Measurements from ENCODE around the gene USP17L28. TPM values are rescaled to one million over a fixed set of nuclear protein-coding genes. Genes with fewer than 3 reads are reported as not detected.
"Not testable (repeated sequence)": the region's sequence is repeated elsewhere in the genome, so short reads cannot be mapped to it uniquely, and the experiment has no call there.

The USP17L28 gene
- not detected for total RNA-seq

GRCh38 chr4:9348593-9348992 lies at the start of gene USP17L28:
Gene USP17L28, plus strand, starts transcription at chr4:9348893. Its CDS starts 0 bp downstream, at chr4:9348893.
- H3K27ac Mint-ChIP-seq; CTCF ChIA-PET; H3K4me1 Mint-ChIP-seq; H3K36me3 Mint-ChIP-seq (ENCODE audit: low read depth); DNase-seq; POLR2A ChIA-PET; H3K9me3 Mint-ChIP-seq; H3K4me3 Mint-ChIP-seq; H3K27me3 Mint-ChIP-seq: not testable (repeated sequence)

DNA sequence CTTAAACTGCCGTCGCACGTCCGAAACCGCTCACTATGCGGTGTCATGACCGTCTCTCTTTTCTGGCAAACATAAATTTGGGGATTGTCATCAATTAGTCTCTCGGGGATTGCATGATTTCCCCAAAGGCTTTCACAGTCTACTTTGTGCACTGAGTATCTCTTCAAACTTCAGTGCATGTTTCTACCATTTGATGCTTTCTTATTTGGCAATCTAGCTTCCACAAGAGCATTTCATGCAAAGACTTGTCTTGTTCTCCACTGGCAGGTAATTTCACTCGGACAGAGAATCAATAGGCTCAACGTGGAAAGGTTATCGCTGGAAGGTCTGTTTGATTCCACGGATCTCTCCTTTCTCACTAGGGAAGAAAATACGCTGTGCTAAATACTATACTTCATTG lies 24.5 kb upstream of the USP17L28 start:
- H3K27me3 Mint-ChIP-seq; POLR2A ChIA-PET; H3K9me3 Mint-ChIP-seq; H3K27ac Mint-ChIP-seq; DNase-seq; CTCF ChIA-PET; H3K4me1 Mint-ChIP-seq; H3K4me3 Mint-ChIP-seq; H3K36me3 Mint-ChIP-seq (ENCODE audit: low read depth): not testable (repeated sequence)

- CTCF ChIA-PET; H3K4me1 Mint-ChIP-seq; H3K9me3 Mint-ChIP-seq; H3K27ac Mint-ChIP-seq; H3K36me3 Mint-ChIP-seq (ENCODE audit: low read depth); DNase-seq; H3K27me3 Mint-ChIP-seq; POLR2A ChIA-PET; H3K4me3 Mint-ChIP-seq: not testable (repeated sequence)
Observed at GRCh38 chr4:9324865-9325264, 23.8 kb upstream of the USP17L28 start, which contains the start of gene USP17L24. Gene USP17L24, plus strand, starts transcription at chr4:9325165. Its CDS starts 0 bp downstream, at chr4:9325165.

DNA sequence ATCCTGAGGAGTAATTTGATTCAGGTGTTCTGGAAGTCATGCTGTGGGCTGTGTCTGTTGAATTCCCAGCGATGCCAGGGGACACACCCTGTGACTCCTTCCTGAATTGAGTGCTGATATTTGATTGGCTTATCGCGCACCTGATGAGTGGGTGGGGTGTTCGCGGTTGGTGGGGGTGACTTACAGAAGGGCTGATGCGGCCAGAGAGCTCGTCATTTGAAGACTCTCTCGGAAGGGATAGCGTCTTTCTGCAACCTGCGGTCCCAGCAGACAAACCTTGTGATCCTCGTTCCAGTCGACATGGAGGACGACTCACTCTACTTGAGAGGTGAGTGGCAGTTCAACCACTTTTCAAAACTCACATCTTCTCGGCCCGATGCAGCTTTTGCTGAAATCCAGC lies 19.1 kb upstream of the USP17L28 start, which contains the start of gene USP17L25:
USP17L25 (plus strand) TSS at position 301 of the 400 bp plus-strand sequence; CDS start at position 301, 0 bp downstream.
- H3K27me3 Mint-ChIP-seq; H3K36me3 Mint-ChIP-seq (ENCODE audit: low read depth); DNase-seq; CTCF ChIA-PET; H3K4me1 Mint-ChIP-seq; H3K9me3 Mint-ChIP-seq; H3K27ac Mint-ChIP-seq; POLR2A ChIA-PET; H3K4me3 Mint-ChIP-seq: not testable (repeated sequence)

DNA sequence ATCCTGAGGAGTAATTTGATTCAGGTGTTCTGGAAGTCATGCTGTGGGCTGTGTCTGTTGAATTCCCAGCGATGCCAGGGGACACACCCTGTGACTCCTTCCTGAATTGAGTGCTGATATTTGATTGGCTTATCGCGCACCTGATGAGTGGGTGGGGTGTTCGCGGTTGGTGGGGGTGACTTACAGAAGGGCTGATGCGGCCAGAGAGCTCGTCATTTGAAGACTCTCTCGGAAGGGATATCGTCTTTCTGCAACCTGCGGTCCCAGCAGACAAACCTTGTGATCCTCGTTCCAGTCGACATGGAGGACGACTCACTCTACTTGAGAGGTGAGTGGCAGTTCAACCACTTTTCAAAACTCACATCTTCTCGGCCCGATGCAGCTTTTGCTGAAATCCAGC lies 14.3 kb upstream of the USP17L28 start, which contains the start of gene USP17L26:
USP17L26 (plus strand) TSS at position 301 of the 400 bp plus-strand sequence; CDS start at position 301, 0 bp downstream.
- H3K36me3 Mint-ChIP-seq (ENCODE audit: low read depth); H3K27me3 Mint-ChIP-seq; H3K9me3 Mint-ChIP-seq; CTCF ChIA-PET; H3K27ac Mint-ChIP-seq; DNase-seq; POLR2A ChIA-PET; H3K4me3 Mint-ChIP-seq; H3K4me1 Mint-ChIP-seq: not testable (repeated sequence)

DNA sequence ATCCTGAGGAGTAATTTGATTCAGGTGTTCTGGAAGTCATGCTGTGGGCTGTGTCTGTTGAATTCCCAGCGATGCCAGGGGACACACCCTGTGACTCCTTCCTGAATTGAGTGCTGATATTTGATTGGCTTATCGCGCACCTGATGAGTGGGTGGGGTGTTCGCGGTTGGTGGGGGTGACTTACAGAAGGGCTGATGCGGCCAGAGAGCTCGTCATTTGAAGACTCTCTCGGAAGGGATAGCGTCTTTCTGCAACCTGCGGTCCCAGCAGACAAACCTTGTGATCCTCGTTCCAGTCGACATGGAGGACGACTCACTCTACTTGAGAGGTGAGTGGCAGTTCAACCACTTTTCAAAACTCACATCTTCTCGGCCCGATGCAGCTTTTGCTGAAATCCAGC lies 9.6 kb upstream of the USP17L28 start, which contains the start of gene USP17L5:
USP17L5 (plus strand) TSS at position 301 of the 400 bp plus-strand sequence; CDS start at position 301, 0 bp downstream.
- H3K36me3 Mint-ChIP-seq (ENCODE audit: low read depth); DNase-seq; H3K9me3 Mint-ChIP-seq; POLR2A ChIA-PET; H3K27ac Mint-ChIP-seq; H3K27me3 Mint-ChIP-seq; H3K4me1 Mint-ChIP-seq; CTCF ChIA-PET; H3K4me3 Mint-ChIP-seq: not testable (repeated sequence)

- H3K4me1 Mint-ChIP-seq; H3K9me3 Mint-ChIP-seq; CTCF ChIA-PET; H3K4me3 Mint-ChIP-seq; POLR2A ChIA-PET; DNase-seq; H3K27ac Mint-ChIP-seq; H3K27me3 Mint-ChIP-seq; H3K36me3 Mint-ChIP-seq (ENCODE audit: low read depth): not testable (repeated sequence)
Observed at GRCh38 chr4:9343848-9344247, 4.8 kb upstream of the USP17L28 start, which contains the start of gene USP17L27. Gene USP17L27, plus strand, starts transcription at chr4:9344148. Its CDS starts 0 bp downstream, at chr4:9344148.

- H3K27me3 Mint-ChIP-seq; POLR2A ChIA-PET; DNase-seq; H3K36me3 Mint-ChIP-seq (ENCODE audit: low read depth); H3K27ac Mint-ChIP-seq; H3K4me3 Mint-ChIP-seq; CTCF ChIA-PET; H3K4me1 Mint-ChIP-seq; H3K9me3 Mint-ChIP-seq: not testable (repeated sequence)
Observed at GRCh38 chr4:9350866-9351265, 2.2 kb downstream of the USP17L28 start.

GRCh38 chr4:9353338-9353737 lies 4.6 kb downstream of the USP17L28 start, which contains the start of gene USP17L29:
Gene USP17L29, plus strand, starts transcription at chr4:9353638. Its CDS starts 0 bp downstream, at chr4:9353638.
- H3K4me1 Mint-ChIP-seq; H3K27ac Mint-ChIP-seq; CTCF ChIA-PET; POLR2A ChIA-PET; H3K9me3 Mint-ChIP-seq; H3K27me3 Mint-ChIP-seq; DNase-seq; H3K4me3 Mint-ChIP-seq; H3K36me3 Mint-ChIP-seq (ENCODE audit: low read depth): not testable (repeated sequence)

GRCh38 chr4:9362829-9363228 lies 14.1 kb downstream of the USP17L28 start, which contains the start of gene USP17L30:
Gene USP17L30, plus strand, starts transcription at chr4:9363129. Its CDS starts 0 bp downstream, at chr4:9363129.
- H3K36me3 Mint-ChIP-seq (ENCODE audit: low read depth); H3K4me1 Mint-ChIP-seq; H3K4me3 Mint-ChIP-seq; H3K9me3 Mint-ChIP-seq; H3K27me3 Mint-ChIP-seq; H3K27ac Mint-ChIP-seq; DNase-seq; CTCF ChIA-PET; POLR2A ChIA-PET: not testable (repeated sequence)

- H3K4me3 Mint-ChIP-seq; H3K27me3 Mint-ChIP-seq; H3K36me3 Mint-ChIP-seq (ENCODE audit: low read depth); H3K4me1 Mint-ChIP-seq; H3K9me3 Mint-ChIP-seq; POLR2A ChIA-PET; DNase-seq; CTCF ChIA-PET; H3K27ac Mint-ChIP-seq: not testable (repeated sequence)
Observed at GRCh38 chr4:9379881-9380280, 31.2 kb downstream of the USP17L28 start.

- H3K27ac Mint-ChIP-seq; H3K4me1 Mint-ChIP-seq; H3K36me3 Mint-ChIP-seq (ENCODE audit: low read depth); POLR2A ChIA-PET; CTCF ChIA-PET; H3K9me3 Mint-ChIP-seq; H3K27me3 Mint-ChIP-seq: not testable (repeated sequence)
- H3K4me3 Mint-ChIP-seq, result peak overlapping the region; percentile 37
- DNase-seq, result peak; percentile 52
Observed at GRCh38 chr4:9381012-9381534, 32.4 kb downstream of the USP17L28 start.

GRCh38 chr4:9384126-9384525 lies 35.4 kb downstream of the USP17L28 start:
- ChIA-PET CTCF (no interaction called here), POLR2A (no interaction called here)
- no peak overlapping the region for H3K4me3 Mint-ChIP-seq
- H3K4me1 Mint-ChIP-seq, result no peaks in the 10 kb centered on the region
- no peaks in the 10 kb centered on the region for H3K27me3 Mint-ChIP-seq
- no peak for DNase-seq
- no peak overlapping the region for H3K27ac Mint-ChIP-seq
- H3K36me3 Mint-ChIP-seq (ENCODE audit: low read depth), result no peaks in the 10 kb centered on the region
- no peaks in the 10 kb centered on the region for H3K9me3 Mint-ChIP-seq

DNA sequence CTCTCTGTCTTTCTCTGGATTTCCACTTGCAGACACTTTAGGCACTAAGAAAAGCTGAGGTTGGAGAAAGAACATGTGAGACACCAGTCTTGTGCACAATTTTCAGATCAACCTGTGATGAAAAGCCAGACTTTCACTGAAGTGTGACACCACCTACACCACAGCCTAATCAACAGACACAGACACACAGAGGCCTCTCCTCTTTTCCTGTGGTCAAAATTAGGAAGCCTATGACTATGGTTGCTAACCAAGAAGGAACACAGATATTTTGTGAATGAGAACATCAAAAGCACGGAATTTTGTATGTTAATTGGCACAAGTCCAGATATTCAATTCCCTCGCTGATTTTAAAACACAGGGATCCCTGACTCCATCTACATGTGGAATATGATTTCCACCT lies 40.3 kb downstream of the USP17L28 start:
- H3K27ac Mint-ChIP-seq; H3K9me3 Mint-ChIP-seq; DNase-seq; H3K27me3 Mint-ChIP-seq; H3K4me1 Mint-ChIP-seq; POLR2A ChIA-PET; CTCF ChIA-PET; H3K36me3 Mint-ChIP-seq (ENCODE audit: low read depth); H3K4me3 Mint-ChIP-seq: not testable (repeated sequence)

Data from activated CD4-positive, alpha-beta memory T cell treated with anti-CD3 and anti-CD28 coated beads, Interleukin-2, amount 10 ng/mL, durations not matched to agents 7 days and 5 days (primary cell).